K562 (cell line): ENCODE measurements around the gene KCNJ15. TPM values are rescaled to one million over a fixed set of nuclear protein-coding genes. Genes with fewer than 3 reads are reported as not detected.

ENCODE experiments used
- ATAC-seq: fragments of 200-7000 bp; cut with Tn5 transposase; 3 replicates; pipeline ENCODE4 v1.9.1; 2020; ENCODE audit warnings: moderate library complexity
- BruUV-seq: library from RNA; stranded (reverse); fragments of 400-500 nt; replicated peaks from 2 replicates; lab custom pipeline; 2021; lab: Mats Ljungman, UMichigan
- CTCF ChIA-PET: fragments of 300-600 bp; formaldehyde crosslinking; extraction: SDS; loops from one replicate; lab custom pipeline; 2021; ENCODE audit warnings: low intra/inter-chr PET ratio; lab: Yijun Ruan, JAX
- POLR2A ChIA-PET: fragments of 300-600, 350-650 bp; sonication (Branson Sonifier 250); formaldehyde crosslinking; extraction: SDS; loops from one replicate; lab custom pipeline; 2021; ENCODE audit warnings: antibody characterized with exemption, inconsistent platforms; lab: Yijun Ruan, JAX
- DNase-seq, 4 experiments: peaks; one replicate each; pipeline versions ENCODE4 v3.0.0 to v3.0.0-alpha.2; 2011 to 2018; ENCODE audit warnings: low spot score in 3 of 4, mixed read lengths in 3 of 4; ENCODE audit errors: extremely low read depth in 1 of 4
- FAIRE-seq: peaks from 2 replicates; lab custom pipeline; 2011; peaks lifted over from hg19 to GRCh38; lab: Jason Lieb, UNC
- H2AFZ ChIP-seq: 2 replicates; pipeline ENCODE4 v1.6.0; 2011; ENCODE audit warnings: low read depth, low read length, control low read depth, inconsistent platforms
- H3K27ac ChIP-seq: fragments of 200-600 bp; 3 replicates; pipeline ENCODE4 v1.8.0; 2011; ENCODE audit warnings: low read depth, mild to moderate bottlenecking, control low read depth, inconsistent platforms, low read length, moderate library complexity, mixed read lengths; ENCODE audit errors: extremely low read depth
- H3K27me3 ChIP-seq, 2 experiments: fragments of 300-600 bp in 1 of 2; 2 replicates in 1 of 2; 3 replicates in 1 of 2; pipeline versions ENCODE4 v1.6.0 to v1.8.0; 2011; ENCODE audit warnings: inconsistent platforms in 2 of 2, low read length in 2 of 2, mild to moderate bottlenecking in 1 of 2, mixed read lengths in 1 of 2, moderate library complexity in 1 of 2; ENCODE audit not compliant: control insufficient read depth in 2 of 2, insufficient read depth in 2 of 2
- H3K36me3 ChIP-seq: fragments of 300-600 bp; 3 replicates; pipeline ENCODE4 v1.8.0; 2011; ENCODE audit warnings: mild to moderate bottlenecking, low read length, inconsistent platforms; ENCODE audit not compliant: control insufficient read depth, insufficient read depth
- H3K4me1 ChIP-seq, 2 experiments: fragments of 200-600 bp in 1 of 2; replicated peaks in 1 of 2; 2 replicates in 1 of 2; 3 replicates in 1 of 2; pipeline versions ENCODE4 v1.5.1 to v1.8.0; 2011; ENCODE audit warnings: inconsistent platforms in 2 of 2, low read length in 2 of 2, mild to moderate bottlenecking in 1 of 2, mixed read lengths in 1 of 2, moderate library complexity in 1 of 2; ENCODE audit not compliant: control insufficient read depth in 2 of 2, insufficient read depth in 2 of 2
- H3K4me2 ChIP-seq: 2 replicates; pipeline ENCODE4 v1.6.1; 2011; ENCODE audit warnings: low read length, control low read depth, inconsistent platforms, mixed read lengths; ENCODE audit not compliant: insufficient read depth
- H3K4me3 ChIP-seq: fragments of 200-600 bp; sonication (generic), shearing (Covaris generic); 2 replicates; pipeline ENCODE4 v1.5.1; 2016; ENCODE audit warnings: control low read depth, inconsistent platforms
- H3K79me2 ChIP-seq: fragments of 200-600 bp; 3 replicates; pipeline ENCODE4 v1.8.0; 2011; ENCODE audit warnings: low read length, inconsistent platforms; ENCODE audit not compliant: control insufficient read depth, insufficient read depth
- H3K9ac ChIP-seq, 2 experiments: 2 replicates each; pipeline versions ENCODE4 v1.6.0 to v1.6.1; 2011; ENCODE audit warnings: low read depth in 2 of 2, low read length in 2 of 2, control low read depth in 1 of 2, inconsistent platforms in 1 of 2, mild to moderate bottlenecking in 1 of 2, mixed read lengths in 1 of 2; ENCODE audit not compliant: insufficient read depth in 1 of 2
- H3K9me1 ChIP-seq: one replicate; pipeline ENCODE4 v1.6.0; 2011; ENCODE audit warnings: inconsistent platforms, mild to moderate bottlenecking, low read length, moderate library complexity; ENCODE audit not compliant: control insufficient read depth, insufficient read depth
- H3K9me3 ChIP-seq: replicated peaks from 2 replicates; pipeline ENCODE4 v1.5.1; 2011; ENCODE audit warnings: low read depth, low read length, inconsistent platforms; ENCODE audit not compliant: control insufficient read depth, insufficient read depth
- H4K20me1 ChIP-seq: replicated peaks from 2 replicates; pipeline ENCODE4 v1.6.1; 2011; ENCODE audit warnings: low read length, inconsistent platforms, mixed read lengths; ENCODE audit not compliant: control insufficient read depth, insufficient read depth
- SPI1 ChIP-seq: IDR thresholded peaks from 2 replicates; pipeline ENCODE4 v1.6.1; 2011; ENCODE audit warnings: low read depth, low read length, control low read depth, borderline replicate concordance
- TCF3 ChIP-seq: sonication (generic); formaldehyde crosslinking; IDR thresholded peaks from 2 replicates; pipeline ENCODE4 v1.4.0; 2020; ENCODE audit warnings: mild to moderate bottlenecking, missing genetic modification reagents
- TFAM ChIP-seq: fragments of 250-450 bp; sonication (Bioruptor Pico); conservative IDR thresholded peaks from 2 replicates; pipeline ENCODE4 v1.5.0; 2021; ENCODE audit warnings: mild to moderate bottlenecking, moderate library complexity
- WGBS: fragments of 100-300 bp; shearing (Covaris generic); methylation state at CpG from one replicate; pipeline ENCODE4 v1.1.6; 2016; ENCODE audit warnings: low coverage, mixed read lengths; ENCODE audit not compliant: insufficient coverage; ENCODE audit errors: missing lambda C conversion rate; 5-methylcytosine and 5-hydroxymethylcytosine counted together
- in situ Hi-C: fragments of 300-500 bp; cut with MboI; formaldehyde crosslinking; loops from 4 replicates; pipeline ENCODE4 v1.15.0; 2018; ENCODE audit warnings: inconsistent platforms, mixed read lengths
- intact Hi-C: fragments of 100-400 bp; cut with micrococcal nuclease; formaldehyde crosslinking; loops from 2 replicates; pipeline ENCODE4 v1.14.2; 2022
- polyA plus RNA-seq, 8 experiments: library from polyadenylated mRNA; depleted of rRNA in 4 of 8; stranded (reverse) in 5 of 8; unstranded in 3 of 8; fragments of >200 nt; fragmentation: Nextera tagmentation in 2 of 8; fragmentation: Illumina TruSeq in 1 of 8; extraction: Ambion mirVana in 2 of 8; extraction: Trizol in 1 of 8; gene quantifications; 2 replicates each; pipeline versions ENCODE4 v1.2.1 to v1.2.3, GENCODE V29; 2011 to 2014; ENCODE audit warnings: inconsistent platforms in 1 of 8, missing spikeins in 1 of 8
- total RNA-seq, 7 experiments: library from RNA; depleted of rRNA in 6 of 7; stranded (reverse); fragments of >200 nt in 6 of 7; fragmentation: Illumina TruSeq in 2 of 7; extraction: Trizol in 2 of 7; gene quantifications; 2 replicates each; pipeline versions ENCODE4 v1.2.1 to v1.2.3, GENCODE V29; 2011 to 2021; ENCODE audit warnings: low replicate concordance in 1 of 7
- TF ChIP-seq, protein P1 (sequence below): sonication (generic); formaldehyde crosslinking; IDR thresholded peaks from 2 replicates; pipeline ENCODE4 v1.8.1; 2022; ENCODE audit warnings: missing genetic modification reagents

KCNJ15 gene
- total and polyA plus RNA-seq, 9 of the 15 experiments (the other 6 are each of a cell fraction or from before 2014, with no cell fraction given), result 0.20 to 3.0 (median 0.72) TPM; not detected in 1

DNA sequence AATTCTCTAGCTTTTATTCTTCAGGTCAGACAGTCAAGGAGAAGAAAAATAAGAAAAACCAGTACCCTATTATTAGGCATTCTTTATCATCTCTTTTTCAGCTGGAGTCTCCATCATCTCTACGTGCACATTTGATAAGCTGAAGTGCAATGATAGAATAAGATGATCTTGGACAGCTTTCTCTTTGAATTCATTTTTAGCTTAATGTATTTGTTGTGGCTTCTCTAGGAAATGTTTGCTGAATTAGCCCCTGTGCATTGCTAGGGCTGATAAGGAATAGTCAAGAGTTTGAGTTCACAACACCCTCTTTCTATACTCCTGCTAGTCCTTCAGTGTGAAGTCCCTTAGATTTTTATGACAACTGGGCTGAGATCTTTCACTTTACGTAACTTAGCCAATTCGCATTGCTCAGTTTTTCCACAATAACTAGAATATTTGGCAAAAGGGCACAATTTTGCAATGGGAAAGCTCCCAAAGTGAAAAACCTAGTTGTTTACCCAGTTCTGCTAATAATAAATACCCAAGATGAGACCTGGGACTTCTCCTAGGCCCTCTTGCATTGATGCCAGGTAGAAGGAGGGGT lies 7.0 kb upstream of the KCNJ15 start:
- H3K36me3 ChIP-seq, result no peaks in the 10 kb centered on the region
- no peaks in the 10 kb centered on the region for H4K20me1 ChIP-seq
- H3K9me1 ChIP-seq, result no peaks in the 10 kb centered on the region
- DNase-seq, result no peak
- H3K27me3 ChIP-seq, result peaks cover 2 to 3% of the 10 kb centered on the region in 2 experiments; a peak in 3 of 5 replicates
- no peak overlapping the region for H3K4me3 ChIP-seq
- no peak overlapping the region for H3K4me2 ChIP-seq
- H3K4me1 ChIP-seq, result no peaks in the 10 kb centered on the region
- H3K79me2 ChIP-seq, result no peaks in the 10 kb centered on the region
- POLR2A ChIA-PET, result no interaction called here
- in situ Hi-C loops (no loop called here), intact Hi-C loops (no loop called here)
- FAIRE-seq, result no peak
- no peak overlapping the region for H2AFZ ChIP-seq
- BruUV-seq, result no TSS peak
- no peak for ATAC-seq
- CTCF ChIA-PET, result no interaction called here
- no peaks in the 10 kb centered on the region for H3K9me3 ChIP-seq
- H3K27ac ChIP-seq, result no peak overlapping the region
- no peak overlapping the region for H3K9ac ChIP-seq
- TF ChIP-seq, protein P1, sequence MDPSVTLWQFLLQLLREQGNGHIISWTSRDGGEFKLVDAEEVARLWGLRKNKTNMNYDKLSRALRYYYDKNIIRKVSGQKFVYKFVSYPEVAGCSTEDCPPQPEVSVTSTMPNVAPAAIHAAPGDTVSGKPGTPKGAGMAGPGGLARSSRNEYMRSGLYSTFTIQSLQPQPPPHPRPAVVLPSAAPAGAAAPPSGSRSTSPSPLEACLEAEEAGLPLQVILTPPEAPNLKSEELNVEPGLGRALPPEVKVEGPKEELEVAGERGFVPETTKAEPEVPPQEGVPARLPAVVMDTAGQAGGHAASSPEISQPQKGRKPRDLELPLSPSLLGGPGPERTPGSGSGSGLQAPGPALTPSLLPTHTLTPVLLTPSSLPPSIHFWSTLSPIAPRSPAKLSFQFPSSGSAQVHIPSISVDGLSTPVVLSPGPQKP (CRISPR knock-in tag), result no peak
- 0 out of 2 replicates have a peak, but pooled peaks have one; percentile 30 for TF ChIP-seq TCF3
- WGBS, result 0% methylated on average over 3 of the region's 3 CpGs

DNA sequence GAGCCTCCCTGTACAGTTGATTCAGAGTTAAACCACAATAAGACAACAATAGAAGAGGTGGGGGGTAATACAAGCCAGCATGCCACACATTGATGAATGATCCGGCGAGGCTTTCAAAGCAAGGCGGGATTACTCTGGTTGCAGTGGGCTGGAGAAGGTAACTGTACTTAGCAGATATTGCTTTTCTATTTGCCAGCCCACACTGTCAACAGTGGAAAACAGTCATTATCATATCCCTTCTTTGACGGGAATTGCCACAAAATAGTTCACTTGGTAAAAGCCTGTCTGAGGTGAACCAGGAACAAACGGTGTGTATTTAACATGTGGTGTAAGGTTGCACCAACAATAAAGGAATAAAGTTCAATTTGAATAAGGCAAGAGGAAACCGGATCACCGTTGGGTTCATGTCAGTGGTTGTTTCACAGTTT lies 5.8 kb upstream of the KCNJ15 start:
- ATAC-seq (no peak), FAIRE-seq (peak; percentile 19)
- intact Hi-C loops, result no loop called here

More for the DNA sequence above, 5.8 kb upstream of the KCNJ15 start:
- Histone ChIP-seq H2AFZ (no peak overlapping the region), H4K20me1 (no peaks in the 10 kb centered on the region), H3K4me3 (no peak overlapping the region), H3K27me3 (peaks cover 2 to 7% of the 10 kb centered on the region in 2 experiments; a peak in 2 of 5 replicates), H3K36me3 (no peaks in the 10 kb centered on the region), H3K4me2 (no peak overlapping the region), H3K79me2 (no peaks in the 10 kb centered on the region), H3K9ac (no peak overlapping the region), H3K4me1 (no peaks in the 10 kb centered on the region), H3K9me1 (no peaks in the 10 kb centered on the region), H3K9me3 (no peaks in the 10 kb centered on the region), H3K27ac (no peak overlapping the region)
- DNase-seq, result no peak
- in situ Hi-C loops, result no loop called here
- no TSS peak for BruUV-seq
- TF ChIP-seq SPI1 (no peak), TFAM (CRISPR knock-in tag) (no peak)
- WGBS, result 5% methylated on average over 7 of the region's 7 CpGs
- CTCF ChIA-PET, result no interaction called here
- POLR2A ChIA-PET, result no interaction called here
